GM12801 (cell line): ENCODE measurements around the gene SIGLEC15.

Source experiments
- TF ChIP-seq, protein P1 (sequence below): IDR thresholded peaks from one replicate; pipeline ENCODE4 v1.5.1; 2011; ENCODE audit warnings: control low read depth; ENCODE audit not compliant: insufficient read length; ENCODE audit errors: extremely low read depth

The SIGLEC15 gene

GRCh38 chr18:45826084-45826483 lies 609 bp downstream of the SIGLEC15 start:
- TF ChIP-seq, protein P1, sequence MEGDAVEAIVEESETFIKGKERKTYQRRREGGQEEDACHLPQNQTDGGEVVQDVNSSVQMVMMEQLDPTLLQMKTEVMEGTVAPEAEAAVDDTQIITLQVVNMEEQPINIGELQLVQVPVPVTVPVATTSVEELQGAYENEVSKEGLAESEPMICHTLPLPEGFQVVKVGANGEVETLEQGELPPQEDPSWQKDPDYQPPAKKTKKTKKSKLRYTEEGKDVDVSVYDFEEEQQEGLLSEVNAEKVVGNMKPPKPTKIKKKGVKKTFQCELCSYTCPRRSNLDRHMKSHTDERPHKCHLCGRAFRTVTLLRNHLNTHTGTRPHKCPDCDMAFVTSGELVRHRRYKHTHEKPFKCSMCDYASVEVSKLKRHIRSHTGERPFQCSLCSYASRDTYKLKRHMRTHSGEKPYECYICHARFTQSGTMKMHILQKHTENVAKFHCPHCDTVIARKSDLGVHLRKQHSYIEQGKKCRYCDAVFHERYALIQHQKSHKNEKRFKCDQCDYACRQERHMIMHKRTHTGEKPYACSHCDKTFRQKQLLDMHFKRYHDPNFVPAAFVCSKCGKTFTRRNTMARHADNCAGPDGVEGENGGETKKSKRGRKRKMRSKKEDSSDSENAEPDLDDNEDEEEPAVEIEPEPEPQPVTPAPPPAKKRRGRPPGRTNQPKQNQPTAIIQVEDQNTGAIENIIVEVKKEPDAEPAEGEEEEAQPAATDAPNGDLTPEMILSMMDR, result no peak

DNA sequence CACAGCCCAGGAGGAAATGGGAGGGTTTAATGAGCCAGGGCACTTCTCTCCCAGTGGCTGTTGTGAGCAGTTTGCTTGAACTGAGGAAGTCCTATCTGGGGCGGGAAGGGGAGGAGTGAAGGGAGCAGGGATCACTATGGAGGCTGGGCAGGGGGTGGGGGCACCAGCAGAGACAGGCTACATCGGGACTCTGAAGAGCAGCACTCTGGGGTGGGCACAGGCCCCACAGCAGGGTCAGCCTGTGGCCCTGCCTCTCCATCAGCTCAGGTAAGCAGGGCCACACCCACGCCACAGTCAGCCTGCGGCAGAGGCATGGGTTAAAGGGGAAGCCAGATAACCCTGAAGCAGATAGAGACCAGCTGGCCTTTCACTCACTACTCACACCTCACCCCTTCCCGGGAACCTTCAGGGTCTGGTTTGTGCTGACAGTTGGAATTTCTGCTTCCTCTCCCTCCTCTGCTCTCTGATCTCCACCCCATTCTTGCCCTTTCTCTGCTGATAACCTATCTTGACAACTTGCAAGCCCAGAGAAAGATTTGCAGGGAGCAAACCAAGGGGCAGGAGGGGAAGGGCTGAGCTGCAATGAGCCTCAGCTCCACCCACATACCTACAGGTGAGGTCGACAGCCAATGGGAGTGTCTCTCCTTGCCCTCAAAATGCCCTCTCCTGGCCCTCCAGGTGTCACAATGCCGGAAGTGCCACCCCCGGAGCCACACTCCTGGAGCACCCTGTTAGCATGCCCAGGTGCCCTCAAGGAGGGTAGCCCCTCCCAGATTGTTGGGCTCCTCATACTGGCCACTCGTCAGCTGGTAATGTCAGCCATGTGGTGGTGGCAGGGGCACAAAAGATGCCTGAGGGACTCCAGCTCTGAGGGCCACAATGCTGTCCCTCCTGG lies 3.7 kb downstream of the SIGLEC15 start:
- TF ChIP-seq, protein P1, result no peak

GRCh38 chr18:45829855-45830254 lies 4.4 kb downstream of the SIGLEC15 start:
- TF ChIP-seq, protein P1, result no peak

- TF ChIP-seq, protein P1, result no peak
These were observed 5.4 kb downstream of the SIGLEC15 start for GRCh38 chr18:45830917-45831316.

DNA sequence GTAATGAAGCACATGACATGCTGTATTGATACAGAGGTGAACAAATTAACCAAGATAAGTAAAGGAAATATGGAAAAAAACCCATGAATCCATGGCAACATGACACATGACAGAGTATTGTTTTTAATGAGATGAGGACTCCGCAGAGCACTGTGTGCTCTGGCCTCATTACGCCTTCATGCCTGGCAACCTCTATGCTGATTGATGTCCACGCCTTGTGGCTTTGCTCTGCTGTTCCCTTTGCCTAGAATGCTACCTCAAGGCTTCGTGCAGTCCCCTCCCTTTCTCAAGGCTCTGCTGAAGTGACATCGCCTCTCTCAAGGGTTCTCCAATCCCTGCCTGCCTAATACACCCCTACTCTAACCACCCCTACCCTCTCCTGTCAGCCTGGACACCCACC lies 8.4 kb downstream of the SIGLEC15 start:
- TF ChIP-seq, protein P1, result no peak

GRCh38 chr18:45834306-45834705 lies 8.8 kb downstream of the SIGLEC15 start:
- TF ChIP-seq, protein P1, result no peak

DNA sequence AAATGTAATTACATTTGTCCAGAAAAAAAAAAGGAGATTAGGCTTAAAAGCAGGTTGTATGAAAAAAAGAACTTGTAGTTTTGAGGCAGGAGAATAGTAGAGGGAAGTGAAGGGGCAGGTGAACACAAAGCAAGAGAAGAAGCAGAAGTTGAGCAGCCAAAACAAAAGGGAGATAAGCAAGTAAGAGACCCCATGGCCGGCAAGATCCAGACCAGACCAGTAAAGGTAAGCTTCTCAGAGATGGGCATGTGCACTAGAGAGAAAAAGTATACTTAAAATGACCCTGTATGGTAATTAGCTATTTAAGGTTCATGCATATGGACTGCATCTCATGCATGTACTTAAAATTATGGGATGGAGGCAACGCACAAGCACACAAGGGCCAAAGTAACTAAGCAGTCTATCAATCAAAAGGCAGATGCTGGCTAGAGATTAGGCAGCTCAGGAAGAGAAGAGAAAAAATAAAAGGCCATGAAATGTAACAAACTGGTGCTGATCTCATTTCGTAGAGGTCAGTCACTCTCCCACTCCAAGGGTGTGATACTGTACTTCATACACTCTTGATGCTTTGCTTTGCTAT lies 9.7 kb downstream of the SIGLEC15 start:
- TF ChIP-seq, protein P1, result no peak
